NCI-H1048 (cell line): ENCODE data around the gene AARS2.
"Not testable (repeated sequence)": the region's sequence is repeated elsewhere in the genome, so short reads cannot be mapped to it uniquely, and the experiment has no call there.

ENCODE experiments used
- DNase-seq: peaks from one replicate; lab custom pipeline; 2025; lab: John Stamatoyannopoulos, UW

AARS2 gene

DNA sequence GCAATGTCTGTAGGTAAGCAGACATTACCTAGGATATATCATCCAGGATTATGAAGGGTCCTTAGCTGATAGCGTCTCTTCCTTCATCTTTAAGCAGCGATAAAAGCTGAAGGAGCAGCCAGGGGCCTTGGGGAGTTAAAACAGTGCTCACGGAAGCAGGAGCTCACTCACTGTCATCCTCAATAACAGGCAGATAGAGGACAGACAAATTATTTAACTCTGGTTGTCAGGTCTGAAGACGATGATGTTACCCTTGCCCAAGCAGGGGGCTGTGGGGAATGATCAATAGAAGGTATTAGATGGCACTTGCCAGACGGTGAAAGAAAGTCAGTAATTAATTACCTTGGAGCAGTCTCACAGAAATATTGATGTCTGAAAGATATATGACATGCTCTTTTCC, 16.7 kb upstream of the AARS2 start:
- no peak for DNase-seq

DNA sequence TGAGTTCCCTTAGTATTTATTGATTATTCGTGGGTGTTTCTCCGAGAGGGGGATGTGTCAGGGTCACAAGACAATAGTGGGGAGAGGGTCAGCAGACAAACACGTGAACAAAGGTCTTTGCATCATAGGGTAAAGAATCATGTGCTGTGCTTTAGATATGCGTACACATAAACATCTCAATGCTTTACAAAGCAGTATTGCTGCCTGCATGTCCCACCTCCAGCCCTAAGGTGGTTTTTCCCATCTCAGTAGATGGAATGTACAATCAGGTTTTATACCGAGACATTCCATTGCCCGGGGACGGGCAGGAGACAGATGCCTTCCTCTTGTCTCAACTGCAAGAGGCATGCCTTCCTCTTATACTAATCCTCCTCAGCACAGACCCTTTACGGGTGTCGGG, 15.1 kb upstream of the AARS2 start:
- not testable (repeated sequence) for DNase-seq

DNA sequence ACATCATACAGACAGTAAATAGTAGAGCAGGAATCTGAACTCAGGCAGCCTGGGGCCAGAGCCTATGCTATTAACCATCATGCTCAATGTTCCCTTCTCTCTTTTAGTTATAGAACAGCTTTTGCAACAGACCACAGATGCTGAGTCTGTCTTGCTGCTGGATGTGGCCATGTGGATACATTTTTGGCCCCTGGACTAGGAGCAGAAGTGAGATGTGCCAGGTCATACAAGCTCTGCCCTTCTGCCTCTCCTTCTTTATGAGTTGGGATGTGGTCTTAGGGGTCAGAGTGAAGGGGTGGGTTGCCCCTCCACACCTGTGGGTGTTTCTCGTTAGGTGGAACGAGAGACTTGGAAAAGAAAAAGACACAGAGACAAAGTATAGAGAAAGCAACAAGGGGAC, 14.6 kb upstream of the AARS2 start:
- DNase-seq = no peak

DNA sequence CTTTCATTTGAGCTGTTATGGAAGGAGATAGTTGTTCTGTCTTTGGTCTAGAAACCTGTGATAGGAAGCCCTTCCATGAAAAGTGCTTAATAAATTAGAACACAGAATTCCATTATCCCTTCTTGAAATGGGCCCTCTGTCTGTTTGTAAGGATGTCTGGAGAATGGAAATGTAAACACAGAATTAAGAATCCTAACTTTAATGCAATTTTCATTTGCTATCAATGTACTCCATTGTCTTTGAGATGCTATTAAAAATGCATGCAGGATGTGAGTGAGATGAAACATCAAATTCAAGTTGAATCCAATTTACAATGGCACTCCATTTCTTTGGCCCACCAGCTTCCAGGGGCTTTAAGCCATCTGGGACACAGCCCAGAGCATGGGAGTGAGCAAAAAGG, 13.9 kb upstream of the AARS2 start:
- no peak for DNase-seq

DNA sequence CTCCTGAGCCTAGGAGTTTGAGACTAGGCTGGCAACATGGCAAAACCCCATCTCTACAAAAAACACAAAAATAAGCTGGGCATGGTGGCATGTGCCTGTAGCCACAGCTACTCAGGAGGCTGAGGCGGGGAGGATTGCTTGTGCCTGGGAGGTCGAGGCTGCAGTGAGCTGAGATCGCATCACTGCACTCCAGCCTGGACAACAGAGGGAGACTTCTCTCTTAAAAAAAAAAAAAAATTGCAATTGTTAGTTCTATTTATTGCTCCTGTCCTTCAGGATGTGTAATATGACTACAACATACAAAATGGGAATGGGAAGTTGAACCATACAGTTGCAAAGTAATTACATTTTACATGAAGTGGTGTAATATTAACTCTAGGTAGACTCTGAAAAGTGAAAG, 8.1 kb upstream of the AARS2 start:
- no peak for DNase-seq

DNA sequence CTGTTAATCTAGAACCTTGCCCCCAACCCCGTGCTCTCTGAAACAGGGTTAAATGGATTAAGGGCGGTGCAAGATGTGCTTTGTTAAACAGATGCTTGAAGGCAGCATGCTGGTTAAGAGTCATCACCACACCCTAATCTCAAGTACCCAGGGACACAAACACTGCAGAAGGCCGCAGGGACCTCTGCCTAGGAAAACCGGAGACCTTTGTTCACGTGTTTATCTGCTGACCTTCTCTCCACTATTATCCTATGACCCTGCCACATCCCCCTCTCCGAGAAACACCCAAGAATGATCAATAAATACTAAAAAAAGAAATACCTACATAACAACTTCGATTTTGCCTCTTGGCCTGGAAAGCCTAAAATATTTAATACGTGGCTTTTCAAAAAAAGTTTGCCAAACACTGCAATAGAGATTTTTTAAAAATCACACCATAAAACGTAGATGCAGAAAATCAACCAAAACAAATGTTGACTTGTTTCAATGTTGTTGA, 4.0 kb upstream of the AARS2 start:
- DNase-seq = not testable (repeated sequence)

DNA sequence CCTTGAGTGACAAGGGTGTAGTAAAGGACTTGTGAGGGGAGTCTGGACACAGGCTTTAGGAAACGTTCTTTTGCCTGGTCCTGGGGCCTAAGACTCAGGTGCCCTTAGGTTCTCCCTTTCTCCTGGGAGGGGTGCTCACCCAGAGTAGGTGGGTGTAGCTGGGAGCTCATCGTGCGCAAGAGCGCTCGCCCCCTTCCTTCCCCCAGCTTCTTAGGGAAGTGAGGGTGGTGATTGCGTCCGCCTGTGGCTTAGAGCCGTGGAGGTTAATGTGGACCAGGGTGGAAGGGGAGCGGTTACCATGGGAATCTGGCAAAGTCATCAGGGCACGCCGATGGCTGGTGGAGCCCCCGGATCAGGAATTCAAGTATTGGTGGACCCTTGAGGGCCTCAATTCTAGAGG, 3.3 kb upstream of the AARS2 start:
- no peak for DNase-seq

DNA sequence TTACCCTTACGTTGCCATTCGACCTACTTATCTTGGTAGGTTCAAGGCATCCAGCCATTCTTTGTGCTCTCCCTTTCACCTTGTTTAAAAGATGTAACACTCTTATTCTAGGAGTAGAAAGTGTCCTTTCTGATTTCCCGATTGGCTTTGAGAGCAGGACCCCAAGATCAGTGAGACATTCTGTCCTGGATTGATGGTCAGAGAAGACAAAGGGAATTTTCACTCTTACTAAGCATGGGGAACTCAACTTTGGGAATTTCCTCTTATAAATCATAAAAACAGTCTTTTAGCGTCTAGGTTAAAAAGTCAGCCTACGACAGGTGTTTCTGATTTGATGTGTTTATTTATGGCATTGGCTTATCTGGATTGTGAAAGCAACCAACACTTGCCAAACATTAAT, 2.8 kb upstream of the AARS2 start:
- DNase-seq = no peak

DNA sequence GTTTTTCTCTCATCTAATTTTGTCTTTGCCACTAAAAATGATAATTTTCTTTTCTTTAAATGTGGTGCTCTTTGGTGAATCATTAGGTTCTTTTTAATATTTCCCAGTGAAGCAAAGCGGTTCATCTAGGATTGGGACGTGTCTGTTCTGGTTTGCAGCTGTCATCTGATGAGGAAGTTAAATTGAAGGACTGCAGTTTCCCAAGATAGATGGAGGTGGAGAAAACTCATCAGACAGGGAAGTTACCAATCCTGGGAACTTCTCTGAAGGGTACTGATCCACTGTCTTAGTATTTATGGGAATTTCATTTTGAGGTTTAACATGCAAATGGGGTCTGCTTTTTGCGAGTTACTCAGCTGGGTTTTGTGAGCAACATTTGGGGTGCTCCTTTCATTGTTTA, 2.4 kb upstream of the AARS2 start:
- DNase-seq = no peak

DNA sequence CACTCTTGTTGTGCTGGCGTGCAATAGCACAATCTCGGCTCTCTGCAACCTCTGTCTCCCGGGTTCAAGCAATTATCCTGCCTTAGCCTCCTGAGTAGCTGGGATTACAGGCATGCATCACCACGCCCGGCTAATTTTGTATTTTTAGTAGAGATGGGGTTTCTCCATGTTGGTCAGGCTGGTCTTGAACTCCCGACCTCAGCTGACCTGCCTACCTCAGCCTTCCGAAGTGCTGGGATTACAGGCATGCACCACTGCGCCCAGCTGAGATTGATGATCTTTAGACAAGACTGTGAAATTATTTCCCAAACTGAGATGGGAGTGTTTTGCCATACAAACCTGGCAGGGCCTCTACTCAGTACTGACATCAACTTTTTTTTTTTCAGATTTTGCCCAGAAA, 1.5 kb upstream of the AARS2 start:
- not testable (repeated sequence) for DNase-seq

DNA sequence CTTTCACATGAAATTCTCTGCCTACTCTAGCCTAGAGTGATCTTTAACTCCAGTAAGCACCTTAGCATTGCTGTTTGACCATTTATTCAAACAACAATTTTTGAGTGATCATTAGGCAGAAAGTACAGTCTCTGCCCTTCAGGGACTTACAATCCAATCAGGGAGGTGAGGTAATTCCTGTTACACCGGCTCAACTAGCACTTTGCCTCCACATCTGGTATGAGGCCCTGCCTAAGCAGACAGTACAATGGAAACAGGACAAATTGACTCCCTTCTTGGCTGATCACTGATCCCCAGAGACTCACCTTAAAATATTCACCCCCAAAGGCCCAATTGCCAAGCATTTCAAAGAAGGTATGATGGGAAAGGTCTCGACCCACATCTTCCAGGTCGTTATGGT, 1.4 kb downstream of the AARS2 start:
- no peak for DNase-seq

DNA sequence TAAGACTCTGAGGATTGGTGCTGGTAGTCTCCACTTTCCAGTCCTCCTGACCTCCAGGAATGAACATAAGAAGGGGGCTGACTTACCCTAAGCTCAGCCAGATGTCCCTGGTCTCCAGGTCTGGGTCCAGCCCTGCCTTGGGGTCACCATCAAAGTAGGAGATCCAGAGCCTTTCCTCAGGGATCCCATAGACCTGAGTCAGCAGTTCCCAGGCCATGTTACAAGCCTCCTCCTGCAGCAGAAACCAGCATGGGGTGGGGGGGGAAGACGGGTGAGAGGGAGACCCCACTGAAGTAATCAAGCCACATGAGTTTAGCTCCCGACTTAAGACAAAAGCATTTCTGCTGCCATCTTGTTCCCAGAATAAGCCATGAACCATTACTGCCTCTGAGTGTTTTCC, 1.8 kb downstream of the AARS2 start:
- DNase-seq = no peak

DNA sequence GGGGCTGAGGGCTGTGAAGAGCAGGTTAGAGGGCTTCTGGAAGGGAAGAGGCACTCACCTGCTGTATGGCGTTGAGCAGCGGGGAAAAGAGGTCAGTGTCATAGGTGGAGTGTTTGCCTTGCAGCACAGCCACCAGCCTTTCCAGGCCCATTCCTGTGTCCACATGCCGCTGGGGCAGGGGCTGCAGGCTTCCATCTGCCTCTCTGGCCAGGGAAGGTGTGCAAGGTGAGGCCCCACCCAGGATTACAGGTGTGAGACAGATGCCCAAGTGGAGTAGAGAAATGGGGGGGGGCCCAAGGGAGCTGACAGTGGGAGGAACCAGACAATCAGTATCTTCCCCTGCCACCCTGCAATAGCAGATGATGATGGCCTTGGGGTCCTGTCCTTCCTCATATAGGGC, 2.9 kb downstream of the AARS2 start:
- DNase-seq = no peak

DNA sequence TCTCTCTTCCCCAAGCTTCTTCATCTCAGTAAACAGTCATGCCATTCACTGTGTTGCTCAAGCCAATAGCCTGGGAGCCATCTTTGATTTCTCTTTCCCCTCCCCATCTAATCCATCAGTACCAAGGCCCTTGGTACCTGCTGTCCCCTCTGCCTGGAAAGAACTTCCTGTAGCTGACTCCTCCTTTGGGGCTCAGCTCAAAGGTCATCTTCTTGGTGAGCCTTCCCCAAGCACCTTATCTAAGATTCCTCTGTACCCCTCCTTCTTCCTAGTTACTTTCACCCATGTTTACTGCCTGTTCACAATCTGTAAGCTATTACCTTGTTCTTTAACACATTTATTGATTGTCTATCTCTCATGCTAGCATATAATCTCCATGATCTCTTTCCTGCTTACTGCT, 3.5 kb downstream of the AARS2 start:
- no peak for DNase-seq

DNA sequence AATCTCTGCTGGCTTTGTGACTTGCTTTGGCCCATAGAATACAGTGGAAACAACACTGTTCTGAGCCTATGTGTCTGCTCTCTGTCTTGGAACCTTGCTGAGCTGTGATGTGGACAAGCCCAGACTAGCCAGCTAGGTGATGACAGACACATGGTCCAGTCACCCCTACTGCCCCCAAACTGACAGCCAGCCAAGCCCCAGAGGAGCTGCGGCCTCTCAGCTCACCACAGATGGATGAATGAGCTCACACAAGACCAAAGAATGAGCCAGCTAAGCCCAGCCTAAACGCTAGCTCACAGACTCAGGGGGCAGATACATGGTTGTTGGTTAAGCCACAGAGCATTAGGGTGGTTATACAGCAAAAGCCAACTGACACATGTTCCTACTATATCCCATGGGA, 4.1 kb downstream of the AARS2 start:
- DNase-seq = no peak

DNA sequence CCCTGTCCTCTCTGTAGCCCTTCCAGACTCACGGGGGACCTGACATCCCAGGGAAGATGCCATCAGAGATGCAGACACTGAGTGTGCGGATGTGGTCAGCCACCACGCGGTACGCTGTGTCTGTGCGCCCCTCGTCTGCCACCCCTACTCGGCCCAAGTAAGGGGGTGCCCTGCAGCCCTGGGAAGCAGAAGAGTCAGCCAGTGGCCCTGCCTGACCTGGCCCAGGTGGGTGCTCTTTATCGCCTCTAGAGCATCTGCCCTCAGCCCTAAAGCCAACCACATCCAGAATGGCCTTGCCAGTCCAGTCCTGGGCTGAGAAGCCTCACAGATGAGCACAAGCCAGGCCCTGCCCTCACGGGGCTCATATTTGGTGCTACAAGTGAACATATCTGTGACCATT, 5.9 kb downstream of the AARS2 start:
- no peak for DNase-seq

DNA sequence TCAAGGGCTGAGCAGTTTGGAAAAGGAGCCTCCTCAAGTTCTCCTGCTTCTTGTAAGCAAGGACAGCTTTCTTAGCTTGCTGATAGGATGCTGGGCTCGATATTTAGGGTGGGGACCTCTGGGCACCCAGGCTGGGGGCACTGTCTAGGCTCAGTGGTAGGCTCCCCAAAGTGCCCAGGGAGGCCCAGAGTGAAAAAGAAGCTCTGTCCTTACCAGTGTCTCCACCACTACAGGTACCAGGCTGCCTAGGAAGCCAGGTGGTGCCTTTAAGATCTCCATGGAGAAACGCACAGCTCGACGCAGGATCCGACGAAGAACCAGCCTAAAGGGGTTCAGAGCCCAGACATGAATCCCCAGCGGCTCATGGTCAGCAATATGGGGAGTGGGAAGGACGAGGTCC, 6.4 kb downstream of the AARS2 start:
- no peak for DNase-seq

DNA sequence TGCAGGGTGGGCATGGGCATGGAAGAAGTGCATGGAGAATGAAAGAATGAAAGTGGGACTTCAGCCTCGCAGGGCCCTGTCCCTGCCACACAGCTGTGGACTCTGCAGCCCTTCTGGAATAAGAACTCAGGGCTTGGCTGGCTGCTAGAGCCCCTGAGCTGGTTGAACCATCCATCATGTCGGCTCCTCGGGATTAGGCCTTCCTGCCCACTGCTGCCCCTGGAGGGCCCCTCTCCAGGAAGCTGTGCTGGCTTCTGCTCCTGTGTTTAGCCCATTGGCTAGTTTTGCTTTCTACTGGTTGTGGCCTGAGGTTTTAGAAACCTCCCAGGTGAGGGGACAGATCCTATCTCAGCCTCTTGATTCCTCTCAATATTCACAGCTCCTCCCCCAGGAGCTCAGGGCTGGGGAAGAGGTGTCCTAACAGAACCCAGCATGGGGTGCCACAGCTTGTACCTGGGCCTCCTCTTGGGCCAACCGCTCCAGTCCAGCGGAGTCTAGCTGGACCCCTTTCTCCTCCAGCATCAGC, 7.9 kb downstream of the AARS2 start:
- DNase-seq = no peak

DNA sequence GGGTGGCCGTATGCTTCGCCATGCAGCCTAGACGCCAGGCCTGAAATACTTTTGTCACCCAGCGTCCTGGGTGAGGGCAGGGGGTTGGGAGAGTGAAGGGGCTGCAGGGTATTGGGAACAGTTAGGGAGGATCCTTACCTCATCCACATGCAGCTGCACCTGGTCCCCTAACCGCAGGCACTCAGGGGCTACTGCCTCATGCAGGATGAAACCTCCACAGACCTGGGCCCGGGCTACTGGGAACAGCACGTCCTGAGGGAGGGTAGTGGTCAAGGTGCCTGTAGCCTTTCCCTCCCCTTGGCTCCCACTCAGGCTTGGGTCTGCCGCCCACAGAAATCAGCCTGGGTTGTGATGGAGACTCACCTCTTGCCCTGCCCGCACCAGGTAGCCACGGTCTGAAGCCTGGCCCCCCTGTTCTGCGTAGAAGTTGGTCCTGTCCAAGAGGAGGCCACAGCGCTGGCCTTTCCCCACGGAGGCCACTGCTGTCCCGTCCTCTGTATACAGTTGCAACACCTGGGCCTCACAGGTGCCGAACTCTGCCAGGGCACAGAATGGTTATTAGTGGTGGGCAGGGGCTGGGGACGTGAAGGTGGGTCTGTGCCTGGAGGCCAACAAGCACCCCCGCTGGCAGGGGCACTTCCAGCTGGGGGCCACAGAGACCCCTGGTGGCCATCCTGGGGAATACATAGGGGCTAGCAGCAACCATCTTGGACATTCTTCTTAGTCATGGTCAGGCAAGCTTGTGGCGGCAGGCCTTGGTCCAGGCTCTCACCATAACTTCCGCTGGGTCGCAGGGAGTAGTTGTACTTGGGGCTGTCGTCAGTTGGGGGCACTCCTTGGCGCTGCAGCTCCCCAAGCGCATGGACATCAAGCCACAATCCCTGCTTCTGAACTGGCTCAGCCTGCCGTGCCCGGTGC, 8.6 kb downstream of the AARS2 start:
- no peak for DNase-seq

DNA sequence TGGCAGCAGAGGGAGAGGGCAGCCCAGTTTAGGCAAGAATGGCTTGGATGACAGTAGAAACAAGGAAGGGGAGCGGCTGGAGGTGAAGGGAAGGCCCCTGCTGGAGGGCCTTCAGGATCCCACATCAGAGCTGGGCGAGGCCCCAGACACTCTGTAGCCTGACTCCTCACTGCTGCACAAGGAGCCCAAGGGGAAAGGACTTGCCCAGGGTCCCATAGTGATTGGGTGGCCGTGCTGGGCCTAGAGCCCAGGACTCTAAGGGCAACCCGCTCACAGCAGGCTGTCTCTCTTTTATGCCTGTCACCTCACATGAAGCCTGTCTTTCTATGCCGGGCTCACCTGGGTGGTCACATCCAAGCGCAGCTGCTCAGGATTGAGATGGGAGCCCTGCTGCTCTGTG, 9.3 kb downstream of the AARS2 start:
- no peak for DNase-seq

DNA sequence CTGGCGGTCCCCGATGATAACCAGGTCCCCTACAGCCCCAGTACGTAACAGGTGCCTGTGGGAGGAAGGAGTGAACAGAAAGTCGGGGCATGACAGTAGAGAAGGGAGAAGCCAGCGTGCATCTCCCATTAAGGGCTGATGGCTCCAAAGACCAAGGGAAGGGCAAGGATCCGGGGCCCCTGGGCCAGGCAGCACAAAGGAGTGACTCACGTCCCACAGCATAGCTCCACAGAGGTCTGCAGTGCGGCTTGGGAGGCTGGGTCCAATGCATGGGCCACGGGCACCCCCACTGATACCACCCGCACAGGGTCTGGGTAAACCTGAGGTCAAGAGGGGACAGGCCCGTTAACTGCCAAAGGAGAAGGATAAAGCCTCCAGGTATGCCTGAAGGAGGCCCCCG, 10.3 kb downstream of the AARS2 start:
- no peak for DNase-seq

DNA sequence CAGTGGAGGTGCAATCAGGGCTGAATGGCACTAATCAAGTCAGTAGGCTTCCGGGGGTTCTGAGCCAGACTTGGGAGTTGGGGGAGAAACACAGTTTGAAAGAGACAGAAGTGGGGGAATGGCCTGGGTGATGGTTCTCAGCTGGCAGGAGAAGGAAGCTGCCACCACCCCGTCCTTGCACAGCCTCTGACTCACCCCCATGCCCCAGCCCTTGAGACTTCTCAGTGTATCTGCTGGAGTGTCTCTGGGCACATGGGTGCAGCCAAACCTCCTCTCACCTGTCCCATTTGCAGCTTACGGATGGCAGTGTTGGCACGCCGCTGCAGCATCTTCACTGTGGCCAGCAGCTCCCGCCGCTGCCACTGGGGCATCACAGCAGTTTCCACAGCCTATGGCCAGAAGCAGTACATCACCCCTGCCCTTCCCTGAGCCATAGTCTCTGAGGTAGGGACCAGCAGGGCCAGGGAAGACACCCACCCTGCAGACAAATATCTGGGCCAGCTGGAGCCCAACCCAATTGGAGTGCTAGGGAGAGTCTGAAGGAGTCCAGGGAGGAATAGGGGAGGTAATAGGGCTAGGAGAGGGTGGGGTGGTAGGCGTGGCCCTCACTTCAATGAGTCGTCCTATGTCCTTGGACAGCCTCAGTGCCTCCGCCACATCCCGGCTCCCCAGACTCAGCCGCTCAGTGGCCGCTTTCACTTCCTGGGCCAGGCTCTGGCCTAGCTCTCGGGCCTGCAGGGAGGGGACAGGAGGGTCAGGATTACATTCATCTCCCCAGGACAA, 11.2 kb downstream of the AARS2 start:
- no peak for DNase-seq

DNA sequence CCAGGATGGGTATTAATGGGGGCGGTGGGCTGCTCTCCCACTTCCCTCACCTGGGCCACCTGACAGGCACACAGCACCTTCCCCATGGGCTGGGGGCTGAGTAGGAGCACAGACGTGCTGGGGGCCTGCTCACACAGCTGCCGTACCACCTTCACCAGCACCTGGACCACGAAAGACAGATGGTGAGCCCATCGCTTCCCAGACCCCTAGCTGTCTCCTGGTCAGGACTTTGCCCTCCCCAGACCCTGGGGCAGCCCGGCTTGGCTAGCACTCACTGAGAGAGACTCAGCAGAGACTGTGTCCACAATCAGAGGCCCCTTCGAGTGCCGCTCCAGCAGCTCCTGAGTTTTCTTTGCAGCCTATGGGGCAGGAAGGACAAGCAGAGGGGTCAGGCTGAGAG, 12.0 kb downstream of the AARS2 start:
- DNase-seq = no peak
